SU-DHL-6 (cell line): ENCODE measurements around the gene TRMO.

Source experiments
- H2AFZ ChIP-seq: fragments of 200-600 bp; sonication (generic); 2 replicates; pipeline ENCODE4 v1.6.1; 2014; ENCODE audit warnings: low read depth, mild to moderate bottlenecking, moderate library complexity, mixed read lengths, antibody characterized with exemption, low read length; ENCODE audit not compliant: severe bottlenecking
- H3F3A ChIP-seq: fragments of 200-600 bp; shearing (Covaris generic); 2 replicates; pipeline ENCODE4 v1.6.0; 2016; ENCODE audit warnings: antibody characterized with exemption, mild to moderate bottlenecking; ENCODE audit not compliant: insufficient read depth
- H3K27ac ChIP-seq: fragments of 200-600 bp; sonication (generic); 2 replicates; pipeline ENCODE4 v1.5.1; 2016; ENCODE audit warnings: low read depth, mild to moderate bottlenecking, low read length, moderate library complexity, mixed read lengths
- H3K27me3 ChIP-seq: fragments of 200-600 bp; sonication (generic), shearing (Covaris generic); 2 replicates; pipeline ENCODE4 v1.6.0; 2014; ENCODE audit warnings: mild to moderate bottlenecking, low read length
- H3K36me3 ChIP-seq: fragments of 200-600 bp; sonication (generic); 2 replicates; pipeline ENCODE4 v1.6.1; 2014; ENCODE audit warnings: mild to moderate bottlenecking, low read length, mixed read lengths
- H3K4me2 ChIP-seq: fragments of 300-600, 200-600 bp; shearing (Covaris generic), sonication (generic); 2 replicates; pipeline ENCODE4 v1.6.0; 2014; ENCODE audit warnings: low read length, low read depth, mild to moderate bottlenecking; ENCODE audit not compliant: poor library complexity, severe bottlenecking
- H3K4me3 ChIP-seq: fragments of 200-600 bp; sonication (generic); 2 replicates; pipeline ENCODE4 v1.5.1; 2014; ENCODE audit warnings: antibody characterized with exemption, low read length, mild to moderate bottlenecking, mixed read lengths; ENCODE audit not compliant: insufficient read depth, poor library complexity, severe bottlenecking
- H3K79me2 ChIP-seq: fragments of 200-600 bp; sonication (generic); 2 replicates; pipeline ENCODE4 v1.6.1; 2014; ENCODE audit warnings: mild to moderate bottlenecking, low read length, moderate library complexity; ENCODE audit not compliant: insufficient read depth
- H3K9ac ChIP-seq: fragments of 200-600 bp; sonication (generic); 2 replicates; pipeline ENCODE4 v1.7.0; 2014; ENCODE audit warnings: mild to moderate bottlenecking, low read length
- H3K9me2 ChIP-seq: fragments of 200-600 bp; sonication (generic); replicated peaks from 2 replicates; pipeline ENCODE4 v1.6.1; 2014; ENCODE audit warnings: low read length; ENCODE audit not compliant: insufficient read depth
- H3K9me3 ChIP-seq: fragments of 200-600 bp; sonication (generic); 2 replicates; pipeline ENCODE4 v1.6.1; 2014; ENCODE audit warnings: low read length, mixed read lengths; ENCODE audit not compliant: insufficient read depth
- H4K20me1 ChIP-seq: fragments of 200-600 bp; sonication (generic); 2 replicates; pipeline ENCODE4 v1.6.1; 2014; ENCODE audit warnings: low read depth, mild to moderate bottlenecking, antibody characterized with exemption, low read length, moderate library complexity, mixed read lengths
- CTCF ChIP-seq: fragments of 200-600 bp; sonication (generic); IDR thresholded peaks from one replicate; pipeline ENCODE4 v1.5.1; 2017; ENCODE audit warnings: antibody characterized with exemption, mild to moderate bottlenecking, low read length, moderate library complexity; ENCODE audit not compliant: insufficient read depth, poor library complexity, severe bottlenecking
- EZH2phosphoT487 ChIP-seq: fragments of 200-600 bp; sonication (generic), shearing (Covaris generic); conservative IDR thresholded peaks from 2 replicates; pipeline ENCODE4 v1.6.1; 2018; ENCODE audit warnings: mild to moderate bottlenecking, antibody characterized with exemption, low read length, moderate library complexity, mixed read lengths

TRMO gene

GRCh38 chr9:97859346-97859745 lies 63.0 kb downstream of the TRMO start:
- H3K79me2 ChIP-seq, result no peaks in the 10 kb centered on the region
- H3K27me3 ChIP-seq, result no peaks in the 10 kb centered on the region
- no peak overlapping the region for H3K4me3 ChIP-seq
- H3K9me2 ChIP-seq, result no peaks in the 10 kb centered on the region
- no peaks in the 10 kb centered on the region for H3K36me3 ChIP-seq
- no peak overlapping the region for H3K9ac ChIP-seq
- no peak overlapping the region for H3K27ac ChIP-seq
- no peaks in the 10 kb centered on the region for H3K9me3 ChIP-seq
- H4K20me1 ChIP-seq, result no peaks in the 10 kb centered on the region
- H3K4me2 ChIP-seq, result no peak overlapping the region
- TF ChIP-seq EZH2phosphoT487, result no peak
- no peak overlapping the region for H2AFZ ChIP-seq
- H3F3A ChIP-seq, result no peaks in the 10 kb centered on the region

GRCh38 chr9:97858826-97859225 lies 63.5 kb downstream of the TRMO start:
- H4K20me1 ChIP-seq, result no peaks in the 10 kb centered on the region
- H3K36me3 ChIP-seq, result no peaks in the 10 kb centered on the region
- no peaks in the 10 kb centered on the region for H3K9me3 ChIP-seq
- no peaks in the 10 kb centered on the region for H3K9me2 ChIP-seq
- H3K4me3 ChIP-seq, result no peak overlapping the region
- H3K9ac ChIP-seq, result no peak overlapping the region
- no peak overlapping the region for H3K4me2 ChIP-seq
- H3K27ac ChIP-seq, result no peak overlapping the region
- H3K27me3 ChIP-seq, result no peaks in the 10 kb centered on the region
- TF ChIP-seq CTCF, result no peak
- TF ChIP-seq EZH2phosphoT487, result no peak
- H2AFZ ChIP-seq, result no peak overlapping the region
- no peaks in the 10 kb centered on the region for H3F3A ChIP-seq
- no peaks in the 10 kb centered on the region for H3K79me2 ChIP-seq

GRCh38 chr9:97858393-97858713 lies 63.9 kb downstream of the TRMO start:
- H3K79me2 ChIP-seq, result no peaks in the 10 kb centered on the region
- H3K4me3 ChIP-seq, result no peak overlapping the region
- H2AFZ ChIP-seq, result no peak overlapping the region
- no peak overlapping the region for H3K4me2 ChIP-seq
- no peaks in the 10 kb centered on the region for H3F3A ChIP-seq
- no peaks in the 10 kb centered on the region for H3K36me3 ChIP-seq
- H3K9me3 ChIP-seq, result no peaks in the 10 kb centered on the region
- H3K9ac ChIP-seq, result no peak overlapping the region
- TF ChIP-seq CTCF (no peak), EZH2phosphoT487 (no peak)
- H3K27ac ChIP-seq, result no peak overlapping the region
- no peaks in the 10 kb centered on the region for H3K9me2 ChIP-seq
- no peaks in the 10 kb centered on the region for H4K20me1 ChIP-seq
- no peaks in the 10 kb centered on the region for H3K27me3 ChIP-seq

GRCh38 chr9:97857606-97858392 lies 64.5 kb downstream of the TRMO start:
- H3K9ac ChIP-seq, result no peak overlapping the region
- H3K27ac ChIP-seq, result no peak overlapping the region
- H4K20me1 ChIP-seq, result no peaks in the 10 kb centered on the region
- no peaks in the 10 kb centered on the region for H3K79me2 ChIP-seq
- H2AFZ ChIP-seq, result no peak overlapping the region
- H3K27me3 ChIP-seq, result no peaks in the 10 kb centered on the region
- no peaks in the 10 kb centered on the region for H3K36me3 ChIP-seq
- no peak for TF ChIP-seq EZH2phosphoT487
- no peak overlapping the region for H3K4me2 ChIP-seq
- H3F3A ChIP-seq, result no peaks in the 10 kb centered on the region
- H3K4me3 ChIP-seq, result no peak overlapping the region
- H3K9me2 ChIP-seq, result no peaks in the 10 kb centered on the region
- no peaks in the 10 kb centered on the region for H3K9me3 ChIP-seq
